Measurements from ENCODE around the gene ITGAD. TPM values are rescaled to one million over a fixed set of nuclear protein-coding genes. Genes with fewer than 3 reads are reported as not detected.

The ITGAD gene
- total and polyA plus RNA-seq, 11 donors = 0.41 to 0.80 TPM; not detected in 9

GRCh38 chr16:31461201-31461920, 68.2 kb downstream of the ITGAD start:
- Histone ChIP-seq H3K9me3 (no peaks in the 10 kb centered on the region), H3K27ac (no peak overlapping the region), H3K4me1 (peaks cover 0 to 41% (median 29%) of the 10 kb centered on the region in 12 donors), H3K27me3 (no peaks in the 10 kb centered on the region), H3K4me3 (no peak overlapping the region), H3K36me3 (peaks cover 0 to 46% (median 40%) of the 10 kb centered on the region in 9 donors)
- 88 to 94% (median 91%) methylated on average over 10 of the region's 10 CpGs for WGBS, 4 donors
- DNase-seq = no peak
- TF ChIP-seq POLR2A (IDR thresholded peaks at IDR 0.05) (no peak), CTCF (IDR thresholded peaks at IDR 0.05) (no peak)
- ATAC-seq = no peak
- intact Hi-C loops (cut with DNase I) = loop anchor here in 2 of 10 donors (5.0 to 10.0 kb wide), 2 partner anchors 41 to 253 kb away; a partner anchor contains a TSS

GRCh38 chr16:31461921-31462804, 69.0 kb downstream of the ITGAD start:
- peaks cover 0 to 54% (median 47%) of the 10 kb centered on the region in 9 donors for H3K36me3 ChIP-seq
- ATAC-seq (no peak), DNase-seq (no peak)
- H3K4me1 ChIP-seq = peaks cover 0 to 33% (median 21%) of the 10 kb centered on the region in 12 donors
- H3K9me3 ChIP-seq = no peaks in the 10 kb centered on the region
- no peak for TF ChIP-seq CTCF (IDR thresholded peaks at IDR 0.05)
- no peak for TF ChIP-seq POLR2A (IDR thresholded peaks at IDR 0.05)
- H3K27ac ChIP-seq = no peak overlapping the region
- WGBS, 4 donors = 93 to 95% (median 95%) methylated on average over 14 to 35 of the region's 35 CpGs
- no peaks in the 10 kb centered on the region for H3K27me3 ChIP-seq
- intact Hi-C loops (cut with DNase I) = loop anchor here in 2 of 10 donors (5.0 to 10.0 kb wide), 2 partner anchors 40 to 253 kb away; a partner anchor contains a TSS
- no peak overlapping the region for H3K4me3 ChIP-seq

- 95 to 97% (median 96%) methylated on average over 21 to 36 of the region's 36 CpGs for WGBS, 4 donors
- ATAC-seq (no peak), DNase-seq (no peak)
- Histone ChIP-seq H3K27ac (no peak overlapping the region), H3K9me3 (no peaks in the 10 kb centered on the region), H3K27me3 (no peaks in the 10 kb centered on the region), H3K4me3 (no peak overlapping the region), H3K36me3 (peaks cover 0 to 55% (median 47%) of the 10 kb centered on the region in 9 donors), H3K4me1 (peaks cover 0 to 13% (median 9%) of the 10 kb centered on the region in 12 donors)
- TF ChIP-seq CTCF (IDR thresholded peaks at IDR 0.05) = no peak
- no peak for TF ChIP-seq POLR2A (IDR thresholded peaks at IDR 0.05)
- intact Hi-C loops (cut with DNase I) = loop anchor here in 2 of 10 donors (5.0 to 10.0 kb wide), 2 partner anchors 38 to 250 kb away; a partner anchor contains a TSS
These were observed 71.2 kb downstream of the ITGAD start for GRCh38 chr16:31464348-31464769.

Data from heart left ventricle (tissue), 16 donors.